Upper lobe of left lung (tissue), 6 donors: Measurements from ENCODE around the gene GIPC1. TPM values are rescaled to one million over a fixed set of nuclear protein-coding genes. Genes with fewer than 3 reads are reported as not detected.

Experiments
- ATAC-seq, 2 donors: fragments of 200-7000 bp; cut with Tn5 transposase; one replicate each; pipeline ENCODE4 v1.9.1; 2022; ENCODE audit warnings: mild to moderate bottlenecking in 2 of 2, moderate library complexity in 2 of 2; ENCODE audit not compliant: low FRiP score in 2 of 2
- DNase-seq, 2 donors: peaks; one replicate each; pipeline ENCODE4 v3.0.0-alpha.2; 2019 to 2020
- H3K27ac ChIP-seq, 4 donors: fragments of 200-600 bp; sonication (generic); one replicate each; pipeline ENCODE4 v1.5.1; 2016 to 2019
- H3K27me3 ChIP-seq, 4 donors: fragments of 200-600 bp; sonication (generic); one replicate each; pipeline ENCODE4 v1.5.1; 2017 to 2019
- H3K36me3 ChIP-seq, 4 donors: fragments of 200-600 bp; sonication (generic); one replicate each; pipeline ENCODE4 v1.5.1; 2016 to 2019
- H3K4me1 ChIP-seq, 4 donors: fragments of 200-600 bp; sonication (generic); one replicate each; pipeline ENCODE4 v1.5.1; 2018 to 2019
- H3K4me3 ChIP-seq, 4 donors: fragments of 200-600 bp; sonication (generic); one replicate each; pipeline ENCODE4 v1.5.1; 2017 to 2019; ENCODE audit warnings: mild to moderate bottlenecking in 2 of 4, moderate library complexity in 1 of 4
- H3K9me3 ChIP-seq, 4 donors: fragments of 200-600 bp; sonication (generic); one replicate each; pipeline ENCODE4 v1.5.1; 2018 to 2019
- CTCF ChIP-seq, 6 experiments: fragments of 450-650 bp in 4 of 6; fragments of 200-600 bp in 2 of 6; sonication (generic) in 2 of 6; IDR thresholded peaks; one replicate each; pipeline ENCODE4 v1.5.1; 2016 to 2019; ENCODE audit warnings: antibody characterized with exemption in 6 of 6
- EP300 ChIP-seq, 4 donors: sonication (generic); formaldehyde crosslinking; IDR thresholded peaks; one replicate each; pipeline ENCODE4 v1.5.1; 2017; ENCODE audit warnings: antibody characterized with exemption in 4 of 4, control low read depth in 2 of 4
- POLR2A ChIP-seq, 4 donors: fragments of 450-650 bp; IDR thresholded peaks; one replicate each; pipeline ENCODE4 v1.5.1; 2016 to 2017; ENCODE audit warnings: antibody characterized with exemption in 4 of 4, mild to moderate bottlenecking in 2 of 4
- POLR2AphosphoS5 ChIP-seq, 2 donors: sonication (generic); formaldehyde crosslinking; IDR thresholded peaks; one replicate each; pipeline ENCODE4 v1.5.1; 2017; ENCODE audit warnings: antibody characterized with exemption in 2 of 2
- WGBS, 2 donors: methylation state at CpG; one replicate each; pipeline ENCODE4 v1.1.5; 2017 to 2018; 5-methylcytosine and 5-hydroxymethylcytosine counted together
- total RNA-seq, 6 donors: library from RNA; depleted of rRNA in 4 of 6; stranded (reverse); fragments of >200 nt in 4 of 6; gene quantifications; one replicate each; pipeline versions ENCODE4 v1.1.0 to v1.2.1, GENCODE V29; 2016 to 2021
- donor health status: DM: no; HTN: no; CAD: no; lungs with moderate emphysema.
- donor health status: DM: no; HTN: yes; CAD: no; lungs with severe emphysema.

GIPC1 gene
- total RNA-seq, 6 donors from 2014 or later = 103 to 283 (median 152) TPM

GRCh38 chr19:14442891-14443631 lies 52.9 kb downstream of the GIPC1 start:
- Histone ChIP-seq H3K4me3 (no peak overlapping the region), H3K36me3 (peaks cover 41 to 73% (median 70%) of the 10 kb centered on the region in 4 donors), H3K4me1 (peaks cover 28 to 36% (median 31%) of the 10 kb centered on the region in 4 donors), H3K27me3 (no peaks in the 10 kb centered on the region), H3K27ac (no peak overlapping the region), H3K9me3 (no peaks in the 10 kb centered on the region)
- ATAC-seq (no peak), DNase-seq (peak in 1 of 2 donors; percentile 71)
- TF ChIP-seq EP300 (IDR thresholded peaks at IDR 0.05) (no peak), POLR2AphosphoS5 (IDR thresholded peaks at IDR 0.05) (no peak), POLR2A (IDR thresholded peaks at IDR 0.05) (no peak), CTCF (IDR thresholded peaks at IDR 0.05) (no peak)
- 93 to 96% methylated on average over 5 to 12 of the region's 16 CpGs for WGBS, 2 donors

GRCh38 chr19:14441041-14441938 lies 54.6 kb downstream of the GIPC1 start:
- DNase-seq (peak in 1 of 2 donors; percentile 82), ATAC-seq (no peak)
- no peaks in the 10 kb centered on the region for H3K9me3 ChIP-seq
- WGBS, 2 donors = 88 to 92% methylated on average over 4 to 29 of the region's 34 CpGs
- H3K27me3 ChIP-seq = no peaks in the 10 kb centered on the region
- H3K4me3 ChIP-seq = peak overlapping the region in 1 of 4 donors; percentile 45
- no peak for TF ChIP-seq CTCF (IDR thresholded peaks at IDR 0.05)
- no peak for TF ChIP-seq POLR2A (IDR thresholded peaks at IDR 0.05)
- peaks cover 35 to 48% (median 45%) of the 10 kb centered on the region in 4 donors for H3K4me1 ChIP-seq
- peak overlapping the region; percentile 44 to 91 (median 82) for H3K27ac ChIP-seq
- H3K36me3 ChIP-seq = peaks cover 30 to 62% (median 53%) of the 10 kb centered on the region in 4 donors

- WGBS, 2 donors = 24 to 32% methylated on average over 8 of the region's 9 CpGs
- H3K27ac ChIP-seq = peak overlapping the region; percentile 44 to 91 (median 82)
- DNase-seq (peak; percentile 85 to 89), ATAC-seq (peak; percentile 77 to 84)
- peak overlapping the region in 3 of 4 donors; percentile 23 to 45 (median 34) for H3K4me3 ChIP-seq
- H3K36me3 ChIP-seq = peaks cover 26 to 57% (median 42%) of the 10 kb centered on the region in 4 donors
- no peaks in the 10 kb centered on the region for H3K27me3 ChIP-seq
- H3K9me3 ChIP-seq = no peaks in the 10 kb centered on the region
- H3K4me1 ChIP-seq = peaks cover 44 to 59% (median 55%) of the 10 kb centered on the region in 4 donors
- TF ChIP-seq POLR2A (IDR thresholded peaks at IDR 0.05) (peak in 1 of 4 donors; percentile 21), CTCF (IDR thresholded peaks at IDR 0.05) (no peak), POLR2AphosphoS5 (IDR thresholded peaks at IDR 0.05) (peak in 1 of 2 donors; percentile 79), EP300 (IDR thresholded peaks at IDR 0.05) (peak in 1 of 4 donors; percentile 51)
Measured at GRCh38 chr19:14440049-14440448, 55.9 kb downstream of the GIPC1 start.

- Histone ChIP-seq H3K9me3 (no peaks in the 10 kb centered on the region), H3K27ac (peak overlapping the region in 3 of 4 donors; percentile 46 to 91 (median 81)), H3K27me3 (no peaks in the 10 kb centered on the region), H3K36me3 (peaks cover 17 to 46% (median 32%) of the 10 kb centered on the region in 4 donors), H3K4me3 (peak overlapping the region in 1 of 4 donors; percentile 10), H3K4me1 (peaks cover 54 to 70% (median 66%) of the 10 kb centered on the region in 4 donors)
- ATAC-seq = no peak
- DNase-seq = peak in 1 of 2 donors; percentile 26
- TF ChIP-seq POLR2AphosphoS5 (IDR thresholded peaks at IDR 0.05) (no peak), POLR2A (IDR thresholded peaks at IDR 0.05) (no peak), CTCF (IDR thresholded peaks at IDR 0.05) (no peak), EP300 (IDR thresholded peaks at IDR 0.05) (no peak)
- 39 to 68% methylated on average over 6 to 9 of the region's 9 CpGs for WGBS, 2 donors
Measured at GRCh38 chr19:14439014-14439413, 56.9 kb downstream of the GIPC1 start.
